GM23338 (cell line): ENCODE data around the gene SYNE3. TPM values are rescaled to one million over a fixed set of nuclear protein-coding genes. Genes with fewer than 3 reads are reported as not detected.

Experiments used
- ATAC-seq: fragments of 200-7000 bp; cut with Tn5 transposase; 3 replicates; pipeline ENCODE4 v1.9.1; 2020
- DNase-seq: peaks from one replicate; pipeline ENCODE4 v3.0.0-alpha.2; 2015; ENCODE audit warnings: low spot score
- H2AFZ ChIP-seq: fragments of 200-600 bp; sonication (generic); 2 replicates; pipeline ENCODE4 v1.8.0; 2016; ENCODE audit warnings: antibody characterized with exemption, mild to moderate bottlenecking, moderate library complexity
- H3F3A ChIP-seq: fragments of 200-600 bp; sonication (generic); replicated peaks from 2 replicates; pipeline ENCODE4 v1.8.0; 2017; ENCODE audit warnings: antibody characterized with exemption, mixed run types, low read depth
- H3K27ac ChIP-seq: fragments of 200-600 bp; sonication (generic); 2 replicates; pipeline ENCODE4 v1.6.1; 2016; ENCODE audit warnings: low read depth
- H3K27me3 ChIP-seq: fragments of 200-600 bp; sonication (generic); 2 replicates; pipeline ENCODE4 v1.8.0; 2016; ENCODE audit warnings: mild to moderate bottlenecking, mixed run types, moderate library complexity; ENCODE audit not compliant: insufficient read depth
- H3K36me3 ChIP-seq: fragments of 200-600 bp; sonication (generic); 2 replicates; pipeline ENCODE4 v1.8.0; 2016; ENCODE audit warnings: mild to moderate bottlenecking; ENCODE audit not compliant: insufficient read depth
- H3K4me1 ChIP-seq: fragments of 200-600 bp; sonication (generic); 2 replicates; pipeline ENCODE4 v1.8.0; 2016; ENCODE audit warnings: mild to moderate bottlenecking, moderate library complexity; ENCODE audit not compliant: insufficient read depth
- H3K4me2 ChIP-seq: fragments of 200-600 bp; sonication (generic); 2 replicates; pipeline ENCODE4 v1.7.1; 2017; ENCODE audit warnings: mixed run types
- H3K4me3 ChIP-seq: fragments of 200-600 bp; sonication (generic); 2 replicates; pipeline ENCODE4 v1.6.1; 2016; ENCODE audit warnings: mixed run types
- H3K79me2 ChIP-seq: fragments of 200-600 bp; sonication (generic); replicated peaks from 2 replicates; pipeline ENCODE4 v1.8.0; 2017; ENCODE audit warnings: mild to moderate bottlenecking; ENCODE audit not compliant: insufficient read depth
- H3K9me2 ChIP-seq: fragments of 200-600 bp; sonication (generic); 2 replicates; pipeline ENCODE4 v1.8.0; 2017; ENCODE audit not compliant: insufficient read depth
- H4K20me1 ChIP-seq: fragments of 200-600 bp; sonication (generic); replicated peaks from 2 replicates; pipeline ENCODE4 v1.8.0; 2017; ENCODE audit warnings: mild to moderate bottlenecking; ENCODE audit not compliant: insufficient read depth
- H3K27ac Mint-ChIP-seq: 2 replicates; pipeline ENCODE4 v1.8.0; 2020; ENCODE audit warnings: inconsistent platforms, mild to moderate bottlenecking, moderate library complexity, mixed read lengths
- H3K27me3 Mint-ChIP-seq: 3 replicates; pipeline ENCODE4 v1.8.0; 2022; ENCODE audit warnings: low read depth, mild to moderate bottlenecking, moderate library complexity, mixed read lengths, inconsistent platforms; ENCODE audit not compliant: insufficient read depth, poor library complexity
- H3K36me3 Mint-ChIP-seq: 3 replicates; pipeline ENCODE4 v1.8.0; 2021; ENCODE audit warnings: low read depth, mild to moderate bottlenecking, inconsistent platforms, moderate library complexity, mixed read lengths
- H3K4me1 Mint-ChIP-seq: 3 replicates; pipeline ENCODE4 v1.8.0; 2020; ENCODE audit warnings: mild to moderate bottlenecking, inconsistent platforms, mixed read lengths
- H3K4me3 Mint-ChIP-seq: 3 replicates; pipeline ENCODE4 v1.8.0; 2021; ENCODE audit warnings: moderate library complexity, mild to moderate bottlenecking, inconsistent platforms, mixed read lengths
- H3K9me3 Mint-ChIP-seq: 3 replicates; pipeline ENCODE4 v1.8.0; 2020; ENCODE audit warnings: moderate library complexity, mild to moderate bottlenecking, inconsistent platforms, mixed read lengths
- EZH2 ChIP-seq: fragments of 200-600 bp; sonication (generic); IDR thresholded peaks from one replicate; pipeline ENCODE4 v1.8.0; 2017; ENCODE audit warnings: antibody characterized with exemption, mild to moderate bottlenecking, low read depth; ENCODE audit not compliant: unreplicated experiment
- JUNB ChIP-seq: IDR thresholded peaks from one replicate; pipeline ENCODE4 v1.6.1; 2016; ENCODE audit warnings: antibody characterized with exemption; ENCODE audit not compliant: unreplicated experiment
- NANOG ChIP-seq: IDR thresholded peaks from 2 replicates; pipeline ENCODE4 v1.6.1; 2016; ENCODE audit warnings: antibody characterized with exemption, borderline replicate concordance
- POLR2AphosphoS5 ChIP-seq: IDR thresholded peaks from 2 replicates; pipeline ENCODE4 v1.6.1; 2016; ENCODE audit warnings: antibody characterized with exemption, low read depth
- STAT1 ChIP-seq: IDR thresholded peaks from one replicate; pipeline ENCODE4 v1.6.1; 2016; ENCODE audit warnings: antibody characterized with exemption; ENCODE audit not compliant: unreplicated experiment
- ZNF114 ChIP-seq: fragments of 250-450 bp; sonication (Bioruptor Pico); IDR thresholded peaks from 2 replicates; pipeline ENCODE4 v1.5.0; 2020; ENCODE audit warnings: mild to moderate bottlenecking, moderate library complexity
- polyA plus RNA-seq: library from polyadenylated mRNA; unstranded; fragments of >200 nt; fragmentation: Nextera tagmentation; extraction: Ambion mirVana; gene quantifications from 2 replicates; pipeline ENCODE4 v1.2.1, GENCODE V29; 2016
- total RNA-seq: library from RNA; depleted of rRNA; stranded (reverse); fragments of >200 nt; shearing (Covaris generic); gene quantifications from 2 replicates; pipeline ENCODE4 v1.2.3, GENCODE V29; 2014
- TF ChIP-seq, protein P1 (sequence below), 2 experiments: fragments of 200-600 bp in 1 of 2; sonication (generic) in 1 of 2; conservative IDR thresholded peaks; 2 replicates each; pipeline versions ENCODE4 v1.5.1 to v1.6.1; 2016 to 2017; ENCODE audit warnings: antibody characterized with exemption in 2 of 2, low read depth in 2 of 2, mild to moderate bottlenecking in 2 of 2, moderate library complexity in 1 of 2
- TF ChIP-seq, protein P2 (sequence below): IDR thresholded peaks from 2 replicates; pipeline ENCODE4 v1.6.1; 2016; ENCODE audit warnings: antibody characterized with exemption
- TF ChIP-seq, protein P3 (sequence below): IDR thresholded peaks from one replicate; pipeline ENCODE4 v1.6.1; 2018; ENCODE audit warnings: antibody characterized with exemption; ENCODE audit not compliant: unreplicated experiment

Gene SYNE3
- total and polyA plus RNA-seq, 2 experiments from 2014 or later = 0.02 to 0.03 TPM

DNA sequence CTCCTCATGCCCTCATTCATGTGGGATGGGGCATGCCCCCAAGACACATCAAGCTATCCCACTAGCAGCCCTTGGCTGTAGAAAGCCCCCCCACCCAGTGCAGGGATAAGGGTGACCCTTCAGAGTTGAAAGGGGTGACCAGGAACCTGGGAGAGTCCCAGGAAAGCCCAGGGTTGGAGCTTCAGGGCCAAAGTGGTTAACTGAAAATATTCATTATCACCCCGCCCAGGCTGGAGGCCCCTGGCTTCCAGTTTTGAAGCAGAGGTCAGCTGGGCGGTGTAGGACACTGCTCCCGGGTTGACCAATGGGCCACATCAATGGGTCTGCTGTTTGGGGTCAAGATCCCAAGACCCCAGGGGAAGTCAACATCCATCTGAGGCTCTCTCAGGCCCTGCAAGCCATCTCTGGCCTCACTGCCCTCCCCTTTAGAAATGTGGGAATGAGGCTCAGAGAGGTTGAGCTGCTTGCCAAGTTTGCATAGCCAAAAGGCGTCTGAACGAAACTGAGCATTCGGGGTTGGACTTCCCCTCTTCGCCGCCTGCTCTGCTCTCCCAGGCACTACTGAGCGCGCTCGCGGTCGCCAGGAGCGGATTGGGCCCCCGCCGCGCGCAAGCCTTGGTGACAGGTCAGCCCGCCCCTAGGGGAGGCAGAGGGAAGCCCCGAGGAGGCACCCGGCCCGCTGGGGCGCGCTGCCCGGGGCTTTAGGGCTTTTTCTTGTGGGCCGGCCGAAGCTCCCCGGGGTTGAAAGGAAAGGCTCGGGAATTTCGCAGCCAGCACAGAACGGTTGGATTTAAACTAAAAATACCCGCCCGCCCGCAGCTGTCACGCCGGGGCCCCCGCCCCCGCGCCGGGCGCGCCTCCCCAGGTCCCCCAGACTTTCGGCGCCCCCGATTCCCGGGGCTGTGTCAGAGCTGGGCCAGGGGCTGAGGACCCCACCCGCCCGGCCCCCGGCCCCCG lies 576 bp downstream of the SYNE3 start:
- no peaks in the 10 kb centered on the region for H3K36me3 ChIP-seq
- Mint-ChIP-seq H3K27me3 (peaks cover 23% of the 10 kb centered on the region), H3K4me3 (peak overlapping the region; percentile 72), H3K9me3 (no peaks in the 10 kb centered on the region), H3K4me1 (peaks cover 10% of the 10 kb centered on the region), H3K27ac (no peak overlapping the region), H3K36me3 (no peaks in the 10 kb centered on the region)
- peak overlapping the region; percentile 70 for H3K4me3 ChIP-seq
- peak overlapping the region; percentile 84 for H3K4me2 ChIP-seq
- ATAC-seq (peak; percentile 82), DNase-seq (peak; percentile 78)
- H3K9me2 ChIP-seq = no peaks in the 10 kb centered on the region
- H4K20me1 ChIP-seq = no peaks in the 10 kb centered on the region; the same call in 1 of the 2 replicates
- peaks cover 3% of the 10 kb centered on the region; the same call in 1 of the 2 replicates for H3K4me1 ChIP-seq
- H3K27ac ChIP-seq = no peak overlapping the region
- no peaks in the 10 kb centered on the region for H3K79me2 ChIP-seq
- no peaks in the 10 kb centered on the region; the same call in 1 of the 2 replicates for H3F3A ChIP-seq
- peak overlapping the region; percentile 80; the same call in 1 of the 2 replicates for H2AFZ ChIP-seq
- TF ChIP-seq NANOG (no peak), EZH2 (no peak)
- TF ChIP-seq, protein P1, sequence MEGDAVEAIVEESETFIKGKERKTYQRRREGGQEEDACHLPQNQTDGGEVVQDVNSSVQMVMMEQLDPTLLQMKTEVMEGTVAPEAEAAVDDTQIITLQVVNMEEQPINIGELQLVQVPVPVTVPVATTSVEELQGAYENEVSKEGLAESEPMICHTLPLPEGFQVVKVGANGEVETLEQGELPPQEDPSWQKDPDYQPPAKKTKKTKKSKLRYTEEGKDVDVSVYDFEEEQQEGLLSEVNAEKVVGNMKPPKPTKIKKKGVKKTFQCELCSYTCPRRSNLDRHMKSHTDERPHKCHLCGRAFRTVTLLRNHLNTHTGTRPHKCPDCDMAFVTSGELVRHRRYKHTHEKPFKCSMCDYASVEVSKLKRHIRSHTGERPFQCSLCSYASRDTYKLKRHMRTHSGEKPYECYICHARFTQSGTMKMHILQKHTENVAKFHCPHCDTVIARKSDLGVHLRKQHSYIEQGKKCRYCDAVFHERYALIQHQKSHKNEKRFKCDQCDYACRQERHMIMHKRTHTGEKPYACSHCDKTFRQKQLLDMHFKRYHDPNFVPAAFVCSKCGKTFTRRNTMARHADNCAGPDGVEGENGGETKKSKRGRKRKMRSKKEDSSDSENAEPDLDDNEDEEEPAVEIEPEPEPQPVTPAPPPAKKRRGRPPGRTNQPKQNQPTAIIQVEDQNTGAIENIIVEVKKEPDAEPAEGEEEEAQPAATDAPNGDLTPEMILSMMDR (conservative IDR thresholded peaks at IDR 0.05; ENCODE audit: low read depth in 2 of 2) = peak; percentile 24 to 25; a peak in 2 of 4 replicates
- TF ChIP-seq, protein P2, sequence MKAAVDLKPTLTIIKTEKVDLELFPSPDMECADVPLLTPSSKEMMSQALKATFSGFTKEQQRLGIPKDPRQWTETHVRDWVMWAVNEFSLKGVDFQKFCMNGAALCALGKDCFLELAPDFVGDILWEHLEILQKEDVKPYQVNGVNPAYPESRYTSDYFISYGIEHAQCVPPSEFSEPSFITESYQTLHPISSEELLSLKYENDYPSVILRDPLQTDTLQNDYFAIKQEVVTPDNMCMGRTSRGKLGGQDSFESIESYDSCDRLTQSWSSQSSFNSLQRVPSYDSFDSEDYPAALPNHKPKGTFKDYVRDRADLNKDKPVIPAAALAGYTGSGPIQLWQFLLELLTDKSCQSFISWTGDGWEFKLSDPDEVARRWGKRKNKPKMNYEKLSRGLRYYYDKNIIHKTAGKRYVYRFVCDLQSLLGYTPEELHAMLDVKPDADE = no peak
- H3K27me3 ChIP-seq = peaks cover 45% of the 10 kb centered on the region

DNA sequence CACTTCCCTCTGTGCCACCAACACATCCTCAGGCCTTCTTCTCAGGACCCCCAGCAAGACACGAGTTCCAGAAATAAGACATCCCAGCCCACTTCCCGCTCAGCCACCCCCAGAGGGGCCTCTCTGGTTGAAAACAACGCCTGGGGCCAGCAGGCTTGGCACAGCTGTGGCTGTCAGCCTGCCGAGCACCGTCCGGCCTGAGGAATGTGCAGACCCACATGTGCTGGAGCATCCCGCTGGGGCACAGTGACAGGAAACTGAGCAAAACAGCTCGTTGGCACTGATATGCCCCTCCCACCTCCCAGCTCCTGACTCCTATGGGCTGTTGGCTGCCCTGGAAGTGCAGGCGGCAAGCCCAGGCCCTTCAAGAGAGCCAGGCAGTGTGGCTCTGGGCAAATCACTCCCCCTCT lies 1.4 kb downstream of the SYNE3 start:
- Histone ChIP-seq H3K4me3 (no peak overlapping the region), H3K27me3 (peaks cover 45% of the 10 kb centered on the region), H3K4me1 (peaks cover 3% of the 10 kb centered on the region; the same call in 1 of the 2 replicates), H3K9me2 (no peaks in the 10 kb centered on the region), H3K79me2 (no peaks in the 10 kb centered on the region), H3K4me2 (no peak overlapping the region; the same call in 1 of the 2 replicates), H4K20me1 (no peaks in the 10 kb centered on the region; the same call in 1 of the 2 replicates), H2AFZ (no peak overlapping the region), H3K27ac (no peak overlapping the region), H3F3A (no peaks in the 10 kb centered on the region; the same call in 1 of the 2 replicates), H3K36me3 (no peaks in the 10 kb centered on the region)
- Mint-ChIP-seq H3K27ac (no peak overlapping the region), H3K4me1 (peaks cover 10% of the 10 kb centered on the region), H3K36me3 (no peaks in the 10 kb centered on the region), H3K9me3 (no peaks in the 10 kb centered on the region), H3K27me3 (peaks cover 23% of the 10 kb centered on the region), H3K4me3 (peak overlapping the region; percentile 57)
- DNase-seq (peak; percentile 61), ATAC-seq (peak; percentile 41)
- no peak for TF ChIP-seq STAT1
- no peak for TF ChIP-seq POLR2AphosphoS5
- TF ChIP-seq, protein P1 (conservative IDR thresholded peaks at IDR 0.05; ENCODE audit: low read depth in 2 of 2) = no peak
- TF ChIP-seq, protein P3, sequence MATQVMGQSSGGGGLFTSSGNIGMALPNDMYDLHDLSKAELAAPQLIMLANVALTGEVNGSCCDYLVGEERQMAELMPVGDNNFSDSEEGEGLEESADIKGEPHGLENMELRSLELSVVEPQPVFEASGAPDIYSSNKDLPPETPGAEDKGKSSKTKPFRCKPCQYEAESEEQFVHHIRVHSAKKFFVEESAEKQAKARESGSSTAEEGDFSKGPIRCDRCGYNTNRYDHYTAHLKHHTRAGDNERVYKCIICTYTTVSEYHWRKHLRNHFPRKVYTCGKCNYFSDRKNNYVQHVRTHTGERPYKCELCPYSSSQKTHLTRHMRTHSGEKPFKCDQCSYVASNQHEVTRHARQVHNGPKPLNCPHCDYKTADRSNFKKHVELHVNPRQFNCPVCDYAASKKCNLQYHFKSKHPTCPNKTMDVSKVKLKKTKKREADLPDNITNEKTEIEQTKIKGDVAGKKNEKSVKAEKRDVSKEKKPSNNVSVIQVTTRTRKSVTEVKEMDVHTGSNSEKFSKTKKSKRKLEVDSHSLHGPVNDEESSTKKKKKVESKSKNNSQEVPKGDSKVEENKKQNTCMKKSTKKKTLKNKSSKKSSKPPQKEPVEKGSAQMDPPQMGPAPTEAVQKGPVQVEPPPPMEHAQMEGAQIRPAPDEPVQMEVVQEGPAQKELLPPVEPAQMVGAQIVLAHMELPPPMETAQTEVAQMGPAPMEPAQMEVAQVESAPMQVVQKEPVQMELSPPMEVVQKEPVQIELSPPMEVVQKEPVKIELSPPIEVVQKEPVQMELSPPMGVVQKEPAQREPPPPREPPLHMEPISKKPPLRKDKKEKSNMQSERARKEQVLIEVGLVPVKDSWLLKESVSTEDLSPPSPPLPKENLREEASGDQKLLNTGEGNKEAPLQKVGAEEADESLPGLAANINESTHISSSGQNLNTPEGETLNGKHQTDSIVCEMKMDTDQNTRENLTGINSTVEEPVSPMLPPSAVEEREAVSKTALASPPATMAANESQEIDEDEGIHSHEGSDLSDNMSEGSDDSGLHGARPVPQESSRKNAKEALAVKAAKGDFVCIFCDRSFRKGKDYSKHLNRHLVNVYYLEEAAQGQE = no peak
- no peak for TF ChIP-seq ZNF114
- no peak for TF ChIP-seq JUNB
- no peak for TF ChIP-seq NANOG
